MV-4-11 (cell line): Measurements from ENCODE around the gene KRI1.
"Not testable (repeated sequence)": the region's sequence is repeated elsewhere in the genome, so short reads cannot be mapped to it uniquely, and the experiment has no call there.

ENCODE experiments used
- DNase-seq: peaks from one replicate; lab custom pipeline; 2025; lab: John Stamatoyannopoulos, UW

KRI1 gene

GRCh38 chr19:10575011-10575716 lies 9.4 kb upstream of the KRI1 start:
- no peak for DNase-seq

GRCh38 chr19:10574462-10574861 lies 8.7 kb upstream of the KRI1 start:
- no peak for DNase-seq

GRCh38 chr19:10573793-10574192 lies 8.0 kb upstream of the KRI1 start:
- not testable (repeated sequence) for DNase-seq

- peak; percentile 100 for DNase-seq
Measured at GRCh38 chr19:10568826-10569651, 3.2 kb upstream of the KRI1 start, which contains the start of gene CDKN2D. Gene CDKN2D (minus strand): TSS chr19:10568979. CDS start chr19:10568653, 326 bp downstream.

GRCh38 chr19:10568062-10568825 lies 2.4 kb upstream of the KRI1 start:
- no peak for DNase-seq

- DNase-seq, result no peak
Measured at GRCh38 chr19:10567656-10568055, 1.8 kb upstream of the KRI1 start.

- DNase-seq, result peak; percentile 87
Measured at GRCh38 chr19:10566658-10567410, 1.0 kb upstream of the KRI1 start.

GRCh38 chr19:10566408-10566657 lies 523 bp upstream of the KRI1 start:
- no peak for DNase-seq

GRCh38 chr19:10565028-10565566 lies 713 bp downstream of the KRI1 start:
- DNase-seq, result peak; percentile 73

GRCh38 chr19:10562609-10563008 lies 3.2 kb downstream of the KRI1 start:
- no peak for DNase-seq

- DNase-seq, result no peak
Measured at GRCh38 chr19:10560154-10560553, 5.7 kb downstream of the KRI1 start.

- no peak for DNase-seq
Measured at GRCh38 chr19:10557603-10558197, 8.1 kb downstream of the KRI1 start.

GRCh38 chr19:10555610-10555973 lies 10.2 kb downstream of the KRI1 start:
- peak; percentile 52 for DNase-seq

GRCh38 chr19:10554760-10555609 lies 10.8 kb downstream of the KRI1 start:
- DNase-seq, result no peak

- DNase-seq, result peak; percentile 84
Measured at GRCh38 chr19:10553943-10554381, 11.8 kb downstream of the KRI1 start.

- DNase-seq, result peak; percentile 50
Measured at GRCh38 chr19:10553087-10553667, 12.6 kb downstream of the KRI1 start.

- peak; percentile 47 for DNase-seq
Measured at GRCh38 chr19:10552510-10553053, 13.2 kb downstream of the KRI1 start.

- DNase-seq, result peak; percentile 89
Measured at GRCh38 chr19:10551698-10552301, 14.0 kb downstream of the KRI1 start.

- not testable (repeated sequence) for DNase-seq
Measured at GRCh38 chr19:10551006-10551405, 14.8 kb downstream of the KRI1 start.
